Spleen (tissue), 11 donors: Measurements from ENCODE around the gene KIAA0753. TPM values are rescaled to one million over a fixed set of nuclear protein-coding genes. Genes with fewer than 3 reads are reported as not detected.

Experiments
- DNase-seq: peaks from one replicate; pipeline ENCODE4 v3.0.0-alpha.2; 2020
- H3K27ac ChIP-seq, 8 donors: fragments of 200-600 bp; sonication (generic) in 7 of 8; 1 replicate in 4 of 8; 2 replicates in 4 of 8; pipeline versions ENCODE4 v1.5.0 to v1.8.0; 2016 to 2021; ENCODE audit warnings: inconsistent platforms in 4 of 8, mild to moderate bottlenecking in 4 of 8, moderate library complexity in 1 of 8
- H3K27me3 ChIP-seq, 7 donors: fragments of 200-600 bp; sonication (generic) in 6 of 7; replicated peaks in 1 of 7; 1 replicate in 4 of 7; 2 replicates in 3 of 7; pipeline versions ENCODE4 v1.5.0 to v1.8.0; 2016 to 2021; ENCODE audit warnings: inconsistent platforms in 3 of 7, mild to moderate bottlenecking in 1 of 7
- H3K36me3 ChIP-seq, 6 donors: fragments of 200-600 bp; sonication (generic) in 5 of 6; 1 replicate in 4 of 6; 2 replicates in 2 of 6; pipeline versions ENCODE4 v1.5.0 to v1.8.0; 2016 to 2021; ENCODE audit warnings: inconsistent platforms in 2 of 6
- H3K4me1 ChIP-seq, 6 donors: fragments of 200-600 bp; sonication (generic) in 5 of 6; 1 replicate in 3 of 6; 2 replicates in 3 of 6; pipeline versions ENCODE4 v1.5.0 to v1.8.0; 2016 to 2021; ENCODE audit warnings: inconsistent platforms in 3 of 6
- H3K4me3 ChIP-seq, 8 donors: fragments of 200-600 bp; sonication (generic) in 7 of 8; 1 replicate in 4 of 8; 2 replicates in 4 of 8; pipeline versions ENCODE4 v1.5.0 to v1.8.0; 2016 to 2021; ENCODE audit warnings: inconsistent platforms in 4 of 8, mild to moderate bottlenecking in 4 of 8, moderate library complexity in 2 of 8
- H3K9me3 ChIP-seq, 8 donors: fragments of 200-600 bp; sonication (generic) in 7 of 8; 1 replicate in 4 of 8; 2 replicates in 4 of 8; pipeline versions ENCODE4 v1.5.0 to v1.8.0; 2016 to 2021; ENCODE audit warnings: inconsistent platforms in 4 of 8
- POLR2A ChIP-seq, 3 donors: fragments of 450-650 bp; IDR thresholded peaks; one replicate each; pipeline ENCODE4 v1.5.1; 2017; ENCODE audit warnings: antibody characterized with exemption in 3 of 3, mild to moderate bottlenecking in 1 of 3
- POLR2AphosphoS5 ChIP-seq, 3 donors: sonication (generic); formaldehyde crosslinking; IDR thresholded peaks; one replicate each; pipeline ENCODE4 v1.5.1; 2017; ENCODE audit warnings: antibody characterized with exemption in 3 of 3
- WGBS, 5 donors: extraction: QIAGEN DNeasy Blood & Tissue Kit in 3 of 5; methylation state at CpG; one replicate each; pipeline versions ENCODE4 v1.1.5 to v1.1.7; 2013 to 2018; 5-methylcytosine and 5-hydroxymethylcytosine counted together
- intact Hi-C: fragments of 100-400 bp; cut with DNase I; formaldehyde crosslinking; loops from one replicate; pipeline ENCODE4 v1.15.0; 2023; ENCODE audit warnings: low total_unique reads
- polyA plus RNA-seq, 3 donors: library from polyadenylated mRNA; stranded (reverse); fragments of 200-250 nt; gene quantifications; one replicate each; pipeline ENCODE4 v1.2.1, GENCODE V29; 2013
- total RNA-seq, 7 donors: library from RNA; depleted of rRNA in 3 of 7; stranded (reverse); fragments of >200 nt in 3 of 7; fragmentation: NEBNext Ultra II Directional in 4 of 7; extraction: Animal tissue kit (Norgen Biotek cat#: 25700) in 4 of 7; gene quantifications; one replicate each; pipeline versions ENCODE4 v1.1.0 to v1.2.1, GENCODE V29; 2016 to 2021
- TF ChIP-seq, protein P1 (sequence below), 11 experiments: fragments of 200-600 bp in 7 of 11; fragments of 450-650 bp in 4 of 11; sonication (generic) in 4 of 11; IDR thresholded peaks in 8 of 11; conservative IDR thresholded peaks in 3 of 11; 1 replicate in 7 of 11; 2 replicates in 4 of 11; pipeline versions ENCODE4 v1.4.0 to v1.8.0; 2016 to 2021; ENCODE audit warnings: antibody characterized with exemption in 11 of 11, inconsistent platforms in 4 of 11, mild to moderate bottlenecking in 1 of 11
- donor health status: healthy with polysubstance abuse.
- donor health status: DM: no; HTN: no; CAD: no; lungs with moderate emphysema.
- donor health status: DM: no; HTN: no; CAD: no.
- donor health status: Bipolar disorder and iron deficiency.
- donor health status: healthy.
- donor health status: DM: no; HTN: no; CAD: no.
- donor health status: DM: yes; HTN: yes; CAD: no.

KIAA0753 gene
- total and polyA plus RNA-seq, 10 donors: 4.2 to 21.8 (median 17.6) TPM

DNA sequence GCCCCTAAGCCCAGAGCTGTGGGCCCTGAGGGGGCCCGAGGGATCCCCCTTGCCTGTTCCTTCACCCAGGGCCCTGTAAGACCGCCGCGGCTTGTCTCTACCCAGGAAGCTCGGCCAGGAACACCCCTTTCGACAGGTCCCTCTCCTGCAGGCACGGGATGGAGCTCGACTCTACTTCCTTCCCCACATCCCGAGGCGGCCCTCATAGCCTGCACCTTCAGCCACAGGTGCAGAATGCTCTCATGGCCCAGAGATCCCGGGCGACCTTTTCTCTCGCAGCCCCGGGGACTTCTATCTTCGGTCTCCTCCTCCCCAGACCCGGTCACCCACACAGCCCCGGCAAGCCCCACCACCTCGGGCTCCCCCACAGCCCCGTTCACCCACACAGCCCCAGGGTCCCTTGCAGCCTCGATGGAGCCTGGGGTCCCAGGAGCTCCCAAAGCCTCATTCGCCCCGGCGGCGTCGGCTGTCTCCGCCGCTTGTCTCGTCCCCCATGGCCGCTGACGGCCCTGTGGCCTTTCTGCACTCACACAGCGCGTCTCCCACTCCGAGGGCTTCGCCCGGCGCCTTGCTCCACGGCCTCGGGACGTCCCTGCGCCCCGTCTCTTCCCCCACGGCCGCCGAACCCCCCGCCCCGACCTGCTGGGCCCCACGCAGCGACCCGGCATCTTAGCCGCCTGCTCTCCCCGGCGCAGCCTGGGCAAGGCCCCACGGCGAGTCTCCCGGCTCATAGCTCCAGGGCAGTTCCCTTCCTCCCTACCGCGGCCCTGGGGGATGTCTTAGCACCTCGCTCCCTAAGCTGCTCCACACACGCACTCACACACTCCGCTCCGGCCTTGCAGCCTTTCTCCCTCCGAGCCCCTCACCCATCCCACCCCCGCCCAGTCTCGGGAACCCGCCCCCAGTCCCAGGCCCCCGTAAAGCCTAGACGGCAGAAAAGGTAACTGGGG, 650 bp downstream of the KIAA0753 start:
- DNase-seq: peak; percentile 89
- TF ChIP-seq POLR2A (IDR thresholded peaks at IDR 0.05): no peak
- TF ChIP-seq, protein P1, sequence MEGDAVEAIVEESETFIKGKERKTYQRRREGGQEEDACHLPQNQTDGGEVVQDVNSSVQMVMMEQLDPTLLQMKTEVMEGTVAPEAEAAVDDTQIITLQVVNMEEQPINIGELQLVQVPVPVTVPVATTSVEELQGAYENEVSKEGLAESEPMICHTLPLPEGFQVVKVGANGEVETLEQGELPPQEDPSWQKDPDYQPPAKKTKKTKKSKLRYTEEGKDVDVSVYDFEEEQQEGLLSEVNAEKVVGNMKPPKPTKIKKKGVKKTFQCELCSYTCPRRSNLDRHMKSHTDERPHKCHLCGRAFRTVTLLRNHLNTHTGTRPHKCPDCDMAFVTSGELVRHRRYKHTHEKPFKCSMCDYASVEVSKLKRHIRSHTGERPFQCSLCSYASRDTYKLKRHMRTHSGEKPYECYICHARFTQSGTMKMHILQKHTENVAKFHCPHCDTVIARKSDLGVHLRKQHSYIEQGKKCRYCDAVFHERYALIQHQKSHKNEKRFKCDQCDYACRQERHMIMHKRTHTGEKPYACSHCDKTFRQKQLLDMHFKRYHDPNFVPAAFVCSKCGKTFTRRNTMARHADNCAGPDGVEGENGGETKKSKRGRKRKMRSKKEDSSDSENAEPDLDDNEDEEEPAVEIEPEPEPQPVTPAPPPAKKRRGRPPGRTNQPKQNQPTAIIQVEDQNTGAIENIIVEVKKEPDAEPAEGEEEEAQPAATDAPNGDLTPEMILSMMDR (IDR thresholded peaks at IDR 0.05 in 8 of 11, conservative IDR thresholded peaks at IDR 0.05 in 3 of 11): no peak
- no peak for TF ChIP-seq POLR2AphosphoS5 (IDR thresholded peaks at IDR 0.05)
- Histone ChIP-seq H3K4me3 (peak overlapping the region; percentile 82 to 97 (median 92)), H3K27ac (peak overlapping the region; percentile 78 to 93 (median 91)), H3K4me1 (peaks cover 24 to 74% (median 42%) of the 10 kb centered on the region in 6 donors), H3K27me3 (no peaks in the 10 kb centered on the region), H3K36me3 (peaks cover 0 to 32% (median 20%) of the 10 kb centered on the region in 6 donors), H3K9me3 (no peaks in the 10 kb centered on the region)
- intact Hi-C loops: no loop called here
- 0 to 1% (median 1%) methylated on average over 27 to 67 of the region's 67 CpGs for WGBS, 5 donors

DNA sequence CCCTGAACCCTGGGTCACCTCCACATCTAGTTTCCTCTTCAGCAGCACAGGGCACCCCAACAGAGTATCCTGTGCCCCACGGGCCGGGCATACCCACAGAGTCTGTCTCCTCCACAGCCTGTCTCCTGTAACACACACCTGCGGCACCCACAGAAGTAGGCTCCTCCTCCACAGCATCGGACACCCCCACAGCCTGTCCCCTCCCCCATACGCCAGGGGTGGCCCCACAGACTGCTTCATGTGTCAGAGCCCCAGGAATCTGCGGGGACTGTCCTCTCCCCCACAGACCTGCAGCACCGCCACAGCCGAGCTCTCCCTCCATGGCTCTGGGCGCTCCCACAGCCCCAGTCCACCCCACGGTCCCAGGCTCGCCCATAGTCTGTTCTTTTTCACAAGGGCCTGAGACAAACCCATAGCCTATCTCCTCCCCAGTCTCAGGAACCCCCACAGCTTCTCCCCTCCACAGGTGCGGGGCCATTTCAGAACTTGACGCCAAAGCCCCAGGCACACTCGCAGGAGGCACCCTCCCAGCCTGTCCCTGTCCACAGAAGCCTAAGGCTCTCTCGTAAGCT, 1.4 kb downstream of the KIAA0753 start:
- Histone ChIP-seq H3K4me3 (peak overlapping the region; percentile 82 to 97 (median 92)), H3K4me1 (peaks cover 24 to 67% (median 42%) of the 10 kb centered on the region in 6 donors), H3K9me3 (no peaks in the 10 kb centered on the region), H3K27ac (peak overlapping the region in 2 of 8 donors; percentile 88 to 93), H3K36me3 (peaks cover 0 to 32% (median 15%) of the 10 kb centered on the region in 6 donors), H3K27me3 (no peaks in the 10 kb centered on the region)
- TF ChIP-seq, protein P1 (IDR thresholded peaks at IDR 0.05 in 8 of 11, conservative IDR thresholded peaks at IDR 0.05 in 3 of 11): no peak
- TF ChIP-seq POLR2AphosphoS5 (IDR thresholded peaks at IDR 0.05) (no peak), POLR2A (IDR thresholded peaks at IDR 0.05) (no peak)
- DNase-seq: peak; percentile 76
- intact Hi-C loops: no loop called here
- WGBS, 5 donors: 51 to 59% (median 56%) methylated on average over 13 to 15 of the region's 15 CpGs

DNA sequence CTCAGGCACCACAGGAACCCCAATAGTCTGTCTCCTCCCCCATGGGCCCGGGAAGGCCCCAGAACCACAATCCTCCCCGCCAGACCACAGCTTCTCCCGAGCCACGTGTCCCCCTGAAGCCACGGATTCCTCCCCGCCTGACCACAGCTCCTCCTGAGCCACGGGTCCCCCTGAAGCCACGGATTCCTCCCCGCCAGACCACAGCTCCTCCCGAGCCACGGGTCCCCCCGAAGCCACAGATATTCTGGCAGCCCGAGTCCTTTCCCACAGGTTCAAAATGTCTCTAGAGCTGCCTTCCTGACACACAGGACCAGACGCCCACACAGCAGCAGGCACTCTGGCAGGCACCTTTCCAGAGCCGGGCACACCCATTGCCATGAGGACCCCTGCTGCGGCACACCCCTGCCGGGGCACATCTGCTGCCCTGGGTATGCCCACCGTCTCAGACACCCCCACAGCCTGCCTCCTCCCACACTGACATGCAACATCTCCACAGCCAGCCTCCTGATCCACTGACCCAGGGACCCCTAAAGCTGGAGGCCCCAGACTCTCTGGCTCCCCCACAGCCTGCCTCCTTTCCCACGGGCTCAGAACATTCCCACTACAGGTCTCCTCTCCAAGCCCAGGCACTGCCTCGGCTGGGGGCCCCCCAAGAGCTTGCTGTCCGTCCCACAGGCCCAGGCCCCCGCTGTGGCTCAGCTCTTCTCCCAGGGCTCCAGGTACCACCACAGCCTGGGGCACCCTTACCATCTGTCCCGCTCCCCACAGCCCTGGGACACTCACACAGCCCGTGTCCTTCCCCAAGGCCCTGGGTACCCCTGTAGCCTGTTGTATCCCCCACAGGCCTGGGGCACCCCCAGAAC, 2.2 kb downstream of the KIAA0753 start:
- TF ChIP-seq POLR2A (IDR thresholded peaks at IDR 0.05) (no peak), POLR2AphosphoS5 (IDR thresholded peaks at IDR 0.05) (no peak)
- TF ChIP-seq, protein P1 (IDR thresholded peaks at IDR 0.05 in 8 of 11, conservative IDR thresholded peaks at IDR 0.05 in 3 of 11): no peak
- no peak overlapping the region for H3K27ac ChIP-seq
- peaks cover 24 to 59% (median 38%) of the 10 kb centered on the region in 6 donors for H3K4me1 ChIP-seq
- no peaks in the 10 kb centered on the region for H3K9me3 ChIP-seq
- peaks cover 0 to 32% (median 13%) of the 10 kb centered on the region in 6 donors for H3K36me3 ChIP-seq
- no peak for DNase-seq
- intact Hi-C loops: no loop called here
- WGBS, 5 donors: 51 to 72% (median 56%) methylated on average over 23 to 24 of the region's 24 CpGs
- no peaks in the 10 kb centered on the region for H3K27me3 ChIP-seq
- peak overlapping the region in 1 of 8 donors; percentile 94 for H3K4me3 ChIP-seq
